Stimulated activated naive CD8-positive, alpha-beta T cell treated with anti-CD3 and anti-CD28 coated beads, Interleukin-15, amount 100 ng/mL, for 72 hours (primary cell): ENCODE data around the gene MPEG1.

Experiments
- ATAC-seq: fragments of 150-1000 bp; cut with Tn5 transposase; 2 replicates; pipeline ENCODE4 v1.10.0; 2021; ENCODE audit warnings: mild to moderate bottlenecking, moderate library complexity
- DNase-seq, 2 donors: peaks; one replicate each; pipeline ENCODE4 v3.0.0; 2021 to 2022
- H3K27ac Mint-ChIP-seq, 2 donors: one replicate each; pipeline ENCODE4 v1.8.0; 2022; ENCODE audit warnings: mild to moderate bottlenecking in 2 of 2, mixed read lengths in 2 of 2, moderate library complexity in 2 of 2
- H3K27me3 Mint-ChIP-seq: one replicate; pipeline ENCODE4 v1.8.0; 2022; ENCODE audit warnings: mixed read lengths
- H3K4me1 Mint-ChIP-seq: one replicate; pipeline ENCODE4 v1.8.0; 2022; ENCODE audit warnings: mild to moderate bottlenecking, mixed read lengths
- H3K4me3 Mint-ChIP-seq, 2 donors: one replicate each; pipeline ENCODE4 v1.8.0; 2022; ENCODE audit warnings: mild to moderate bottlenecking in 2 of 2, mixed read lengths in 2 of 2, moderate library complexity in 1 of 2
- H3K9me3 Mint-ChIP-seq, 2 donors: one replicate each; pipeline ENCODE4 v1.8.0; 2022; ENCODE audit warnings: mixed read lengths in 2 of 2

Gene MPEG1

DNA sequence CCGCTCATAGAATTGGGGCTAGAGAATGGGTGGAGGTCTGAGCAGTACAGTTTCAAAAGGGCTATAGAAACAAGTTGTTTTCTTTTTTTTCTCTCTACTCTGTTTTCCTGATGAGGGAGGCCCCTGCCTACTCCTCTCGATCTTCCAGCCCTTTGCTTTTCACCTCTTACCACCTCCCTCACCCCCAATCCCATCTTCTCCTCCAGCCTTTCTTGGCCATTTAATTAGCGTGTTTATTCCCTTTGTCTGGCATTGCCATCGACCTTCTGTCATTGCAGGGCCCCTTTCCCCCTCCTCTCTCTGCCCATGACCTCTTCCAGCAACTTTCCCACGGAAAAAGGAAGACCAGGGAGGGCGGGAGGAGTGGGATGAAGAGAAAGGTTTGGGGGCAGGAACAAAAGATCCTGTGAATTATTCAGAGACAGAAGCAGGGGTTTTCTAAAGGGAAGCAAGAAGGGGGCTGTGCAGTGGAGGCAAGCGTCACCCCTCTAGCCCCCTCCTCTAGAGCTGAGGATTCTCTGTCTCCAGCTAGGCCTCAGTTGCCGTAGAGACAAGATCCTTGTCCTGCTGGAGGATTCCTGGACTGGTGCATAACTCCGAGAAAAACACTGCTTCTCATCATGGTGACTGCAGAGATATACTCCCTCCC lies 27.9 kb downstream of the MPEG1 start:
- peak overlapping the region in 1 of 2 donors; percentile 60 for H3K27ac Mint-ChIP-seq
- ATAC-seq (no peak), DNase-seq (no peak)
- H3K27me3 Mint-ChIP-seq: no peaks in the 10 kb centered on the region
- H3K9me3 Mint-ChIP-seq: peaks cover under 1 to 2% of the 10 kb centered on the region in 2 donors
- no peaks in the 10 kb centered on the region for H3K4me1 Mint-ChIP-seq
- H3K4me3 Mint-ChIP-seq: no peak overlapping the region

DNA sequence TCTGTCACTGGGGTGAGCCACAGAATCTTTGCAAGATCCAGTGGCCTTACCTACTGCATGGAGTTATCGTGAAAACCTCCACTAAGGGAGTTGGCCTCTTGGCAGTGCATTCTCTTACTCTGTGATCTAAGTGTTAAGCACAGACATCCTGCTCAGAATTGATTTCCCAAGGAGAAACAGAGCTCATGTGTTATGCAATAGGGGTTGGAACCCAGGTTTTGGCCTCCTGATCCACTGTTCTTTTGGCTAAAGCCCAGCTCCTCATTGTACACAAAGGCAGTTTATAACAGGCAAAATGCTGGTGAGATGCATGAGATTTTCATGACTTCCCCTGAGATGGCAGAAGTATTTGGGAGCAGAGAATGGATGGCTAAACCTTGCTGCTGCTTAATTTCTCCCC lies 29.0 kb downstream of the MPEG1 start:
- peaks cover 8 to 9% of the 10 kb centered on the region in 2 donors for H3K9me3 Mint-ChIP-seq
- no peak overlapping the region for H3K4me3 Mint-ChIP-seq
- no peak overlapping the region for H3K27ac Mint-ChIP-seq
- DNase-seq (no peak), ATAC-seq (no peak)
- no peaks in the 10 kb centered on the region for H3K4me1 Mint-ChIP-seq
- no peaks in the 10 kb centered on the region for H3K27me3 Mint-ChIP-seq

DNA sequence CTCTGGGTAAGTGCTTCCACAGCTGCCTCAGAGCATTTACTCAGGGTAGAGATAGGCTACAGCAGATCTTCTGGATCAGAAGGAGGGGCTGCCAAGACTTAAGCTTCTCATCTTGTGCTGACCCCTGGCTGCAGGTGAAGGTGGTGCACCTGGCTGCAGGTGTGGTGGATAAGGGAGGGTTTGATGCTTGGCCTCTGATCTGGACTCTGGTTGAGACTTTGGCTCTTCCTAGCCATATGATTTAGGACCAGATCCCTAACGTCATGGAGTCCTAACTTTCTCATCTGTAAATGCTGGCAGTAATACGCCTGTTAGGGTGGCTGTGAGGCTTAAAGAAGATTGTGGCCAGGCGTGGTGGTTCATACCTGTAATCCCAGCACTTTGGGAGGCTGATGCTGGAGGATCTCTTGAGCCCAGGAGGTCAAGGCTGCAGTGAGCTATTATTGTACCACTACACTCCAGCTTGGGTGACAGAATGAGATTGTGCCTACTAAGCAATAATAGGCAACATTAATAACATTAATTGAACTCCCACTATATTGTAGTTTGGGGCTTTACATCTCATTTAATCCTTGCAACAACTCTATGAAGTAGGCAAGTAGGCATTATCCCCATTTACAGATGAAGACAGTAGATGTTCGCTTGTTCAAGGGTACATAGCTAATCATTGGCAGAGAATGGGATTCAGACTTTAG lies 30.1 kb downstream of the MPEG1 start:
- ATAC-seq (peak; percentile 44), DNase-seq (no peak)
- Mint-ChIP-seq H3K27me3 (no peaks in the 10 kb centered on the region), H3K9me3 (peaks cover 8 to 9% of the 10 kb centered on the region in 2 donors), H3K4me3 (no peak overlapping the region), H3K4me1 (no peaks in the 10 kb centered on the region), H3K27ac (no peak overlapping the region)

DNA sequence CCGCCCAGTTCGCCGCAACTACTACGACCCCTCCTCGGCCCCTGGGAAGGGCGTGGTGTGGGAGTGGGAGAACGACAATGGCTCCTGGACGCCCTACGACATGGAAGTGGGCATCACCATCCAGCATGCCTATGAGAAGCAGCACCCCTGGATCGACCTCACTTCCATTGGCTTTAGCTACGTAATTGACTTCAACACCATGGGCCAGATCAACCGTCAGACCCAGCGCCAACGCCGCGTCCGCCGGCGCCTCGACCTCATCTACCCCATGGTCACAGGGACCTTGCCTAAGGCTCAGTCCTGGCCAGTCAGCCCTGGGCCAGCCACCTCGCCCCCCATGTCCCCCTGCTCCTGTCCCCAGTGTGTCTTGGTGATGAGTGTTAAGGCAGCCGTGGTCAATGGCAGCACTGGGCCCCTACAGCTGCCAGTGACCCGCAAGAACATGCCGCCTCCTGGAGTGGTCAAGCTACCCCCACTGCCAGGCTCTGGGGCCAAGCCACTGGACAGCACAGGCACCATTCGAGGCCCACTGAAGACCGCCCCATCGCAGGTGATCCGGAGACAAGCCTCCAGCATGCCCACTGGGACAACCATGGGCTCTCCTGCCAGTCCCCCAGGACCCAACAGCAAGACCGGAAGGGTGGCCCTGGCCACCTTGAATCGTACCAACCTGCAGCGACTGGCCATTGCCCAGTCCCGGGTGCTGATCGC lies 30.8 kb downstream of the MPEG1 start:
- H3K9me3 Mint-ChIP-seq: peaks cover 8 to 9% of the 10 kb centered on the region in 2 donors
- H3K27me3 Mint-ChIP-seq: peaks cover 4% of the 10 kb centered on the region
- DNase-seq (no peak), ATAC-seq (no peak)
- no peak overlapping the region for H3K27ac Mint-ChIP-seq
- no peaks in the 10 kb centered on the region for H3K4me1 Mint-ChIP-seq
- no peak overlapping the region for H3K4me3 Mint-ChIP-seq

DNA sequence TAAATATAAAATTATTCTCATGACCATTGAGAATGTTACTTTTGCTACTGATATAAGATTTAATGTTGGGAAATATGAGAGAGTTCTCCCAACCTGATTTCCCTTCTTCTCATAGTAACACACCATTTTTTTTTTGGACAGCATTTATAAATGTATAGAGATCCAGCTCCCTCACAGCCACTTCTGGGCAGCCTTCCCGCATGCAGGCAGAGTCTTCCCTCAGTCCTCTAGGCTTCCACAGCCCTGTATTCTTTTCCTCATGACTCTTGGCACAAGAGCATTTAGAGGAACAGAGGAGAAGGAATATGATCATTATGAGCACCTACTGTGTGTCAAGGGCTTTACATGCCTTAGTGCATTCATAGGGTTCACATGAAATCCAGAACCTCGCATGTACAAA lies 31.8 kb downstream of the MPEG1 start:
- no peak overlapping the region for H3K27ac Mint-ChIP-seq
- H3K4me1 Mint-ChIP-seq: no peaks in the 10 kb centered on the region
- peaks cover 8% of the 10 kb centered on the region for H3K27me3 Mint-ChIP-seq
- ATAC-seq (no peak), DNase-seq (no peak)
- no peak overlapping the region for H3K4me3 Mint-ChIP-seq
- H3K9me3 Mint-ChIP-seq: peaks cover 8 to 9% of the 10 kb centered on the region in 2 donors

DNA sequence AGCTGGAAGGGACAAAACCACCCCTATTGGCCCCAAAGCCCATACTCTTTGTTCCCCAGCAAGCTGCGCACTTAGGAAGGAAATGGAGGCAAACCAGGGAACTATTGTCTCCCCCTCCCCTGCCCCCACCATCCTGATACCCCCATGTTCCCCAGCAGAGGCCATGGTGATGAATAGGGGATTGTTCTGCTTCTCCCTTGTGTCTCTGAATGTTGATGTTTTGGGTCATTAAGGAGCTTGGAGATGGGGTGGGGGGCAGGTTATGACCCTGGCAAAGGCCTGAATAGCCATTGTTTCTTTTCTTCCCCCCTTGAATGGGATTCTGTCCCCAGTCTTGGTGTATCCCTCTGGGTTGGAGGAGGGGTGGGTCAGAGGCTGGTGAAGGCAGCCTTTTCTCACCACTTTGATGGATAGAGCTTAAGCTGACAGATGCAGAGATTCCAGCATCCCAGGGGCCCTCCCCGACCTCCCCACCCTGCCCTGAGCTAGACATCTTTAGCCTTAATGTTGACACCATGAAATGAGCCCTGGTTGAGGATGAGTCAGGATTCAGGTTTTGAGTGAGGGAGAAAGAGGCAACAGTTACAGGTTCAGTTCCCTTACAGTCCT lies 32.5 kb downstream of the MPEG1 start:
- no peak overlapping the region for H3K27ac Mint-ChIP-seq
- no peak overlapping the region for H3K4me3 Mint-ChIP-seq

DNA sequence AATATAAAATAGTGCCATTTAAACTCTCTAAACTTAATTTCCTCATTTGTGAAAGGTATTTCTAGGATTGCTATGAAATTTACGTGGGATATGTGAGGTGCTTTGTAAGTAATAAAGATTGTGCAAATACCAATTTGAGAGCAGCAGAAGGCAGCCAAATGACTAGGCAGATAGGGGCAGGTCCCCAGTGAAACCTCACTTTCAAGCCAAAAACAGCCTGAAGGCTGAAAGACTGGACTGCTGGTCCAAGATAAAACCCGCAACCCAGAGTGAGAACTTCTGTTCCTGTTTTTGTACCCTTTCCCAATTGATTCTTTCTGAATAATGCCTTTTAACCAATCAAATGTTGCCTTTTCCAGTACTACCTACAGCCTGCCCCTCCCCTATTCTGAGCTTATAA lies 33.6 kb downstream of the MPEG1 start:
- peaks cover 8 to 9% of the 10 kb centered on the region in 2 donors for H3K9me3 Mint-ChIP-seq
- DNase-seq (no peak), ATAC-seq (no peak)
- no peak overlapping the region for H3K4me3 Mint-ChIP-seq
- H3K27me3 Mint-ChIP-seq: peaks cover 26% of the 10 kb centered on the region
- H3K4me1 Mint-ChIP-seq: peaks cover 3% of the 10 kb centered on the region
- H3K27ac Mint-ChIP-seq: no peak overlapping the region

More for the DNA sequence above, 32.5 kb downstream of the MPEG1 start:
- no peak for DNase-seq
- no peak for ATAC-seq
- Mint-ChIP-seq H3K27me3 (peaks cover 15% of the 10 kb centered on the region), H3K4me1 (no peaks in the 10 kb centered on the region), H3K9me3 (peaks cover 8 to 9% of the 10 kb centered on the region in 2 donors)

DNA sequence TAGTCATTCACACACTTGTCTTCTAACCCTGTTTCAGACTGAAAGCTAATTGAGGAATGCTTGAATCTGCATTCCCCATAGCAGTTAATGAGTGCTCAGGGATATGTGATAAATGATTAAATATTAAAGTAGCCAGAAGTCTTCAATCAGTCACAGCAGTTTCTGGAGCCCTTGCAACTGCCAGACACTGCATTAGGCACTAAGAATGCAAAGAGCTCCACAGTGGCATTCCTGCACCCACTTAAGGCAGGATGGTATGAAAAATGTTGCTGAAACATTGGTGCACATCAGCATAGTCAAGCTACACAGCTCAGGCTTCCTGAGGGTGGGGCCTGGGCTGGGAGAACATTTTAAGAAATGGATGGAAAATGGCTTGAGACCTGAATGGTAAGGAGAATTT lies 34.3 kb downstream of the MPEG1 start:
- H3K4me3 Mint-ChIP-seq: no peak overlapping the region
- peaks cover 8 to 9% of the 10 kb centered on the region in 2 donors for H3K9me3 Mint-ChIP-seq
- no peak for ATAC-seq
- no peak overlapping the region for H3K27ac Mint-ChIP-seq
- H3K27me3 Mint-ChIP-seq: peaks cover 33% of the 10 kb centered on the region
- peaks cover 9% of the 10 kb centered on the region for H3K4me1 Mint-ChIP-seq
- DNase-seq: no peak

DNA sequence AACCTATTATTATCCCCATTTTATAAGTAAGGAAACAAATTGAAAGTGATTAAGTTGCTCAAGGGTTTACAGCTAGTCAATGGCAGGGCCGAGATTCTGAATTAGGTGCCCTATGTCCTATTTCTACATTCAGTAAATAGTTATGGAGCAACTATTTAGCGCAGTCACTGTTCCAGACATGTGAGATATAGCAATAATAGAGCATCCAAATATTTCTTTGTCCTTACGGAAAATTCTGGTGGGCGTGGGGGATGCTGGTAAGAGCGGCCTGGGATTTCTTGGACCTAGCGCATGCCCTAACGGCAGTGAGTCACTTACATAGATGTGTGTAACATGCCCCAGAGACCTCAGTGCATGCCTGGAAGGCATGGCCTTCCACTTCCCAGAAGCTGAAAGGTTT lies 36.4 kb downstream of the MPEG1 start:
- no peak overlapping the region for H3K27ac Mint-ChIP-seq
- ATAC-seq (no peak), DNase-seq (no peak)
- H3K9me3 Mint-ChIP-seq: peaks cover 8 to 9% of the 10 kb centered on the region in 2 donors
- H3K4me1 Mint-ChIP-seq: peaks cover 18% of the 10 kb centered on the region
- H3K4me3 Mint-ChIP-seq: no peak overlapping the region
- H3K27me3 Mint-ChIP-seq: peaks cover 42% of the 10 kb centered on the region

DNA sequence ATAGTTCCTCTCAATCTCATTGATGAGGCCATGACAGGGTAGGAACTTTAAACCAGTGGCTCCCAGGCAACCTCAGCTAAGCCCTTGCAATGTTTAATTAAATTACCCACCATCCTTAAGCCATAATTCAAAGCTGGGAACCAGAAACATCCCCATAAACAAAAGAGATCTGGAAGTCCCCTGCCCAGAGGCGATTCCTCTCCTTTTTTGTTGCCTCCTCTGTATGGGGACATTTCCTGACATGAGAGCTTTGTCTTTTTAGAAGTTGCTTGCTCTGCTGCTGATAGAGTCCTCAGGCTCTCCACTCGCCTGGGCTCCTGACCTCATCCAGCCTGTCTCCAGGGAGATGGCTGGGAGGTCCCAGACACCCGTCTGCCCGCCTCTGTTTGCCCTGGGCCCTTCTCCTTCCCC lies 37.6 kb downstream of the MPEG1 start:
- no peak for DNase-seq
- Mint-ChIP-seq H3K27ac (no peak overlapping the region), H3K4me3 (no peak overlapping the region), H3K4me1 (peaks cover 18% of the 10 kb centered on the region), H3K9me3 (peaks cover 8 to 9% of the 10 kb centered on the region in 2 donors), H3K27me3 (peaks cover 42% of the 10 kb centered on the region)
- no peak for ATAC-seq

DNA sequence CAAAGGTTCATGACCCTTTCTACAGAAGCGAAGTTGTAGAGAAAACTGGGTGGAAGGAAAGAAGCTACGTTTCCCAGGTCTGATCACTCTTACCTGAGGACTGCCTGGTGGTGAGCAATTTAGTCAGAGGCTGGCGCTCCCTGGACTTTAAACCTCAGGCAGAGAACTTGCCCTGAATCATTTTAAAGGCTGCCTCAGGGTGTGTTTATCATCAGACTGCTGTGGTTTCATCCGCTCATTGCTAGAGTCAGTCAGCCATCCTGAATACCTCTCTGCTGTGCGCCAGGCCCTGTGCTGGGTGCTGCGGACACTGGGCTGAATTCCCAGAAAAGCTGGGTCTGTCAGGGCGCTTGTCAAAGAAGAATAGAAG lies 38.1 kb downstream of the MPEG1 start:
- peaks cover 18% of the 10 kb centered on the region for H3K4me1 Mint-ChIP-seq
- peaks cover 5 to 6% of the 10 kb centered on the region in 2 donors for H3K9me3 Mint-ChIP-seq
- DNase-seq: no peak
- H3K4me3 Mint-ChIP-seq: no peak overlapping the region
- no peak for ATAC-seq
- H3K27me3 Mint-ChIP-seq: peaks cover 42% of the 10 kb centered on the region
- H3K27ac Mint-ChIP-seq: no peak overlapping the region

DNA sequence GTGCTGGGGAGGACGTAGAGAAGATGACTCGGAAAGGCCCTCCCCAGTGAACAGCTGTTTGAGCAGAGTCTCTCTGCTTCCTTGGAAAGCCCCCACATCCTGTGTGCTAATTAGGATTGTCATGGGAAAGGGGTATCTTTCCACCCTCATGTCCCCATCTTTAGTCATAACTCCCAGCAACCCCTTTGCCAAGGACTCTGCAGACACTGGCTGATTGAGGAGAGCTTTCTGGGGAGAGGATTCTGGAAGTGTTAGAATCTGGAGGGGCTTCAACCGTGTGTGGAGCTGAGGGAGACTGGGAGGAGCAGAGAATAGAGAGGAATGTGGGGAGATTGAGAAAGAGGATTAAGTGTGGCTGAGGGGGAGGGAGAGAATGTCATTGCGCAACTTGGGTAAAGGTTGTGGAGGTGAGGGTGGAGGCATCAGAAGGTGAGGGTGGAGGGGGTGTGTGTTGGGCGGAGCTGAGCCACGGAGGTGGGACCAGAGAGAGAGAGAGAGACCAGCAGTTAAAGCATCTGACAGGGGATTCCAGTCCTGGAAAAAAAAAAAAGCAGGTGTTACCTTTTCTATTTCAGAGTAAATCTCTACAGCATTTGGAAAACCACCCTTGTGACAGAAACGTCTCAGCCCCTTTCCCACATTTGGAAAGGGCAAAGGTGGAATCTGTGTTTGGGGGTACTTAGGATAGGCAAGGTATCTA lies 38.6 kb downstream of the MPEG1 start:
- Mint-ChIP-seq H3K4me1 (peaks cover 18% of the 10 kb centered on the region), H3K27me3 (peaks cover 42% of the 10 kb centered on the region), H3K4me3 (no peak overlapping the region), H3K9me3 (peaks cover 0 to under 1% of the 10 kb centered on the region in 2 donors), H3K27ac (no peak overlapping the region)
- no peak for DNase-seq
- no peak for ATAC-seq

DNA sequence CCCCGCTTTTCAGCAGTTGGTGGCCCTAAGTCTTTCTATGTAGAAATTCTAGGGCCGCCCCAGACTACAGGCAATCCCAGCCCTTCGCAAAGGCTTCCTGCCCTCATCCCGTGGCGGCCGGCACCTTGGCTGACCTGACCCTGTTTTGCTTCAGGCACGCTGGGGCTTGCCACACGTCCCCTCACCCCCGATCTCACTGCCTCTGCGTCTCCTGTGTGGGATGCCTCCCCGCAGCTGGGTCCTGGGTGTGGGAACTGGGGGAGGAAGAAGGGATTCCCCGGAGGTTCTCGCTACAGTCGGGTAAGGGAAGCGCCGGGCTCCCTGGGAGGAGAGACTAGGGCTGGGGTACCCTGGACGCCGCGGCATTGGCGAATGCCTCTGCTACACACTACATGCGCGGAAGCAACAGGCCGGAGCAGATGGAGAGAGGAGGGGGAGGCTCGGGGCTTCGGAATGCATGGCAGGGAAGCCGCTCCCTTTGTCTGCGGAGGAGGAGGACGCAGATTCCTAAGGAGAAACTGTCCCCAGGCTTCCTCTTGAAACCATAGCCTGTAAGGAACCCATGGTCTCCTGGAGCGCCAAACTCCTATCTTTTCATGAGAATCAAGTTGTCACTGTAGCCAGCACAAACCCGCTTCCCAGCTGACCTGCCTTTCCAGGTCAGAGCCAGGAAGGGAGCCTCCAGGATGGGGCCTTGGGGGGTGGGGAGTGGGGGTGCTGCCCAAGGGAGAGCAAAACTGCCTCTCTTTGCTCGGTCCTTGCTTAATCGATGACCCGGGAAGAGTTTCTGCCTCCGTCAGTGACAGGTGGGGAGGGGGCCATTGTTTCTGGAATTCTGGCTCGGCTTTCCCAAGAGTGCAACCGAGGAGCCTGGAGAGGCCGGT lies 39.4 kb downstream of the MPEG1 start:
- no peaks in the 10 kb centered on the region for H3K9me3 Mint-ChIP-seq
- peaks cover 42% of the 10 kb centered on the region for H3K27me3 Mint-ChIP-seq
- H3K4me3 Mint-ChIP-seq: peak overlapping the region; percentile 81
- H3K4me1 Mint-ChIP-seq: peaks cover 18% of the 10 kb centered on the region
- peak overlapping the region in 1 of 2 donors; percentile 93 for H3K27ac Mint-ChIP-seq
- no peak for DNase-seq
- ATAC-seq: no peak

DNA sequence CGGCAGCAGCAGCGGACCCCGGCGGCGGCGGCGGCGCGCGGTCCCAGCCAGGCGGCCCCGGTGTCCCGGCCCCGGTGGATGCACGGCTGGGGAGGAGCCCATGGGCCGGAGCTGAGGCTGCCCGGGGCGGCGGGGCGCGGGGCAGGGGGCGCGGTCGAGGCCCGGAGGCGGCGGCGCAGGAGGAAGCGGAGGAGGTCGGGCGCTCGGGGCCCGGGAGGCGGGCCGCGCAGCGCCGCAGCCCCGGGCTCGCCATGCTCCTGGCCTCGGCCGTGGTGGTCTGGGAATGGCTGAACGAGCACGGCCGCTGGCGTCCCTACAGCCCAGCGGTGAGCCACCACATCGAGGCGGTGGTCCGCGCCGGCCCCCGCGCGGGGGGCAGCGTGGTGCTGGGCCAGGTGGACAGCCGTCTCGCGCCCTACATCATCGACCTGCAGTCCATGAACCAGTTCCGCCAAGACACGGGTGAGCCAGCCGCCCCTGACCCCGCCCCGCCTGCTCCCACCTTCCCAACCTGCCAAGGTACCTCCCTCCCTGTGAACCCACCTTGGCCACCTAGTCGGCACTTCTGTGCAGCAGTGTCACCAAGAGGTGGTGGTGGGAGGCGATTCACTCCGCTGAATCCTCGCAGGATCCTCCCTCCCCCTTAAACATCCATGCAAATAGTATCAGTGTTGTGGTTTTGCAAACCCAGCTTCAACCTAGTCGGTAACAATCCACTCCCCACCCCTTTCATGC lies 40.2 kb downstream of the MPEG1 start:
- DNase-seq (no peak), ATAC-seq (peak; percentile 49)
- H3K27ac Mint-ChIP-seq: peak overlapping the region in 1 of 2 donors; percentile 51
- peaks cover 42% of the 10 kb centered on the region for H3K27me3 Mint-ChIP-seq
- H3K4me1 Mint-ChIP-seq: peaks cover 18% of the 10 kb centered on the region
- H3K9me3 Mint-ChIP-seq: no peaks in the 10 kb centered on the region
- H3K4me3 Mint-ChIP-seq: peak overlapping the region; percentile 81
